ENCODE results near the gene UBAP1. TPM values are rescaled to one million over a fixed set of nuclear protein-coding genes. Genes with fewer than 3 reads are reported as not detected.
A peak's percentile ranks its signal among the peaks of the same experiment; 100 is the strongest.

The UBAP1 gene
- total and polyA plus RNA-seq, 9 of the 15 experiments (the other 6 are each of a cell fraction or from before 2014, with no cell fraction given) = 1.3 to 33.4 (median 16.5) TPM

- Histone ChIP-seq H3K27me3 (ENCODE audit: control insufficient read depth in 2 of 2, insufficient read depth in 2 of 2, low read length in 2 of 2) (no peaks in the 10 kb centered on the region), H3K27ac (ENCODE audit: extremely low read depth, low read depth, low read length) (no peak overlapping the region), H3K9me1 (ENCODE audit: control insufficient read depth, insufficient read depth, low read length) (no peaks in the 10 kb centered on the region), H4K20me1 (replicated peaks; ENCODE audit: control insufficient read depth, insufficient read depth, low read length) (no peaks in the 10 kb centered on the region), H3K9me3 (replicated peaks; ENCODE audit: control insufficient read depth, insufficient read depth, low read depth, low read length) (no peaks in the 10 kb centered on the region), H2AFZ (ENCODE audit: low read depth, low read length) (no peak overlapping the region), H3K9ac (ENCODE audit: insufficient read depth in 1 of 2, low read depth in 2 of 2, low read length in 2 of 2) (no peak overlapping the region), H3K4me2 (ENCODE audit: insufficient read depth, low read length) (no peak overlapping the region), H3K4me1 (replicated peaks in 1 of 2; ENCODE audit: control insufficient read depth in 2 of 2, insufficient read depth in 2 of 2, low read length in 2 of 2) (no peaks in the 10 kb centered on the region), H3K79me2 (ENCODE audit: control insufficient read depth, insufficient read depth, low read length) (no peaks in the 10 kb centered on the region), H3K4me3 (no peak overlapping the region), H3K36me3 (ENCODE audit: control insufficient read depth, insufficient read depth, low read length) (peaks cover 46% of the 10 kb centered on the region)
- ATAC-seq (no peak), FAIRE-seq (peak; percentile 46), DNase-seq (ENCODE audit: extremely low read depth in 1 of 4, low spot score in 3 of 4) (no peak)
- in situ Hi-C loops (cut with MboI) (no loop called here), intact Hi-C loops (cut with micrococcal nuclease) (no loop called here)
- CTCF ChIA-PET (ENCODE audit: low intra/inter-chr PET ratio) = no interaction called here
- POLR2A ChIA-PET = interaction anchor here (1.0 kb wide), 1 partner anchor 23 kb away, joined by 3 read pairs; no protein-coding TSS in a partner anchor
- no TSS peak for BruUV-seq (replicated peaks)
- TF ChIP-seq RBM14 (IDR thresholded peaks at IDR 0.05; ENCODE audit: borderline replicate concordance, insufficient read depth, low read depth, low read length) (no peak), ATF6 (CRISPR knock-in tag; IDR thresholded peaks at IDR 0.05) (no peak), ZNF165 (CRISPR knock-in tag; IDR thresholded peaks at IDR 0.05; ENCODE audit: borderline replicate concordance) (no peak), NELFE (IDR thresholded peaks at IDR 0.05; ENCODE audit: insufficient read depth, insufficient read length) (no peak), ZNF140 (CRISPR knock-in tag; IDR thresholded peaks at IDR 0.05) (no peak), BDP1 (IDR thresholded peaks at IDR 0.05; ENCODE audit: insufficient read depth, insufficient read length) (no peak), CREB1 (IDR thresholded peaks at IDR 0.05) (no peak), CREB1 (CRISPR knock-in tag; IDR thresholded peaks at IDR 0.05) (no peak), NR4A1 (CRISPR knock-in tag; IDR thresholded peaks at IDR 0.05) (no peak), NR4A1 (tag; IDR thresholded peaks at IDR 0.05) (no peak), SMARCA5 (IDR thresholded peaks at IDR 0.05) (no peak), CHCHD3 (CRISPR knock-in tag; IDR thresholded peaks at IDR 0.05) (no peak), ZNF121 (CRISPR knock-in tag; conservative IDR thresholded peaks at IDR 0.05) (no peak), RBM34 (IDR thresholded peaks at IDR 0.05; ENCODE audit: borderline replicate concordance, insufficient read depth, low read length) (no peak), NFIC (IDR thresholded peaks at IDR 0.05) (no peak), ZEB2 (IDR thresholded peaks at IDR 0.05) (no peak), NR2F6 (CRISPR knock-in tag; IDR thresholded peaks at IDR 0.05) (no peak), ZNF212 (CRISPR knock-in tag; IDR thresholded peaks at IDR 0.05) (no peak), RBM22 (IDR thresholded peaks at IDR 0.05; ENCODE audit: low read depth, low read length, poor library complexity, severe bottlenecking) (no peak)
- 86% methylated on average over 1 of the region's 1 CpG for WGBS (ENCODE audit: insufficient coverage, low coverage, missing lambda C conversion rate)
Measured at GRCh38 chr9:34240006-34240405, 61.2 kb downstream of the UBAP1 start.
